Caki2 (cell line): ENCODE data around the gene DNAJC18. TPM values are rescaled to one million over a fixed set of nuclear protein-coding genes. Genes with fewer than 3 reads are reported as not detected.

Source experiments
- DNase-seq: peaks from one replicate; pipeline ENCODE4 v3.0.0-alpha.2; 2015; ENCODE audit warnings: low read depth
- in situ Hi-C: cut with HindIII; loops from 2 replicates; pipeline ENCODE4 v1.10.0; 2016; ENCODE audit warnings: low sequenced_read_pairs, low pct_unique_long_range_greater_than_20kb, mixed read lengths
- total RNA-seq: library from RNA; depleted of rRNA; stranded (reverse); fragments of >200 nt; shearing (Covaris generic); gene quantifications from 2 replicates; pipeline ENCODE4 v1.2.3, GENCODE V29; 2014; ENCODE audit warnings: low replicate concordance

Gene DNAJC18
- total RNA-seq, 1 experiment from 2014 or later: 3.3 TPM

- no peak for DNase-seq
- in situ Hi-C loops: no loop called here
Observed at GRCh38 chr5:139383993-139384590, 55.2 kb downstream of the DNAJC18 start.

GRCh38 chr5:139383275-139383992 lies 55.9 kb downstream of the DNAJC18 start, which contains the start of gene SLC23A1:
TSS of gene SLC23A1 (minus strand) at chr5:139383297. CDS start at chr5:139383253, 44 bp downstream.
- DNase-seq: peak; percentile 54
- in situ Hi-C loops: no loop called here

GRCh38 chr5:139382807-139383206 lies 56.5 kb downstream of the DNAJC18 start:
- DNase-seq: no peak
- in situ Hi-C loops: no loop called here

GRCh38 chr5:139381837-139382761 lies 57.2 kb downstream of the DNAJC18 start:
- no peak for DNase-seq
- in situ Hi-C loops: no loop called here

GRCh38 chr5:139379626-139380449 lies 59.5 kb downstream of the DNAJC18 start:
- in situ Hi-C loops: no loop called here
- no peak for DNase-seq

- in situ Hi-C loops: no loop called here
- no peak for DNase-seq
Observed at GRCh38 chr5:139378941-139379361, 60.4 kb downstream of the DNAJC18 start.

GRCh38 chr5:139378101-139378825 lies 61.1 kb downstream of the DNAJC18 start:
- in situ Hi-C loops: no loop called here
- no peak for DNase-seq

GRCh38 chr5:139377226-139377625 lies 62.1 kb downstream of the DNAJC18 start:
- DNase-seq: no peak
- in situ Hi-C loops: no loop called here

- in situ Hi-C loops: no loop called here
- no peak for DNase-seq
Observed at GRCh38 chr5:139376364-139376763, 63.0 kb downstream of the DNAJC18 start.

- DNase-seq: no peak
- in situ Hi-C loops: no loop called here
Observed at GRCh38 chr5:139374909-139375308, 64.4 kb downstream of the DNAJC18 start.

GRCh38 chr5:139371482-139372435 lies 67.6 kb downstream of the DNAJC18 start:
- in situ Hi-C loops: no loop called here
- DNase-seq: no peak

- in situ Hi-C loops: no loop called here
- DNase-seq: no peak
Observed at GRCh38 chr5:139369181-139369580, 70.1 kb downstream of the DNAJC18 start.

- DNase-seq: no peak
- in situ Hi-C loops: no loop called here
Observed at GRCh38 chr5:139368613-139369012, 70.7 kb downstream of the DNAJC18 start.

GRCh38 chr5:139364466-139364865 lies 74.9 kb downstream of the DNAJC18 start:
- DNase-seq: no peak
- in situ Hi-C loops: no loop called here

GRCh38 chr5:139363937-139364336 lies 75.4 kb downstream of the DNAJC18 start:
- DNase-seq: no peak
- in situ Hi-C loops: no loop called here

GRCh38 chr5:139361835-139362429 lies 77.4 kb downstream of the DNAJC18 start:
- no peak for DNase-seq
- in situ Hi-C loops: no loop called here
